ENCODE measurements around the gene GP1BB. TPM values are rescaled to one million over a fixed set of nuclear protein-coding genes. Genes with fewer than 3 reads are reported as not detected.

GP1BB gene
- total and polyA plus RNA-seq, 2 donors (not counting 3 experiments of a cell fraction or from before 2014, with no cell fraction given), result 1.7 to 6.2 TPM

GRCh38 chr22:19689408-19689807 is 33.9 kb upstream of the GP1BB start:
- H3K4me1 ChIP-seq (ENCODE audit: control insufficient read depth, extremely low read depth, insufficient read depth, low read length), result peaks cover 6% of the 10 kb centered on the region
- H3K9ac ChIP-seq (replicated peaks; ENCODE audit: extremely low read depth, insufficient read depth, low read length), result no peak overlapping the region
- intact Hi-C loops (cut with micrococcal nuclease) (no loop called here), dilution Hi-C loops (cut with MboI; ENCODE audit: extremely low pct_ligation_motif_present, low sequenced_read_pairs) (no loop called here)
- H3K4me3 ChIP-seq (replicated peaks in 1 of 3; ENCODE audit: insufficient read depth in 1 of 3, low read depth in 1 of 3, low read length in 3 of 3), result no peak overlapping the region
- ChIA-PET CTCF (interaction anchor here (1.3 to 2.1 kb wide), 3 partner anchors 10 to 16 kb away, joined by 4 to 11 read pairs (median 5); no protein-coding TSS in a partner anchor), POLR2A (no interaction called here)
- H3K9me1 ChIP-seq (replicated peaks; ENCODE audit: control insufficient read depth, extremely low read depth, insufficient read depth, low read length), result no peaks in the 10 kb centered on the region
- H2AFZ ChIP-seq (ENCODE audit: low read depth, low read length), result no peak overlapping the region
- TF ChIP-seq JUN (IDR thresholded peaks at IDR 0.05; ENCODE audit: borderline replicate concordance, insufficient read depth, insufficient read length, low read depth) (no peak), GATA2 (IDR thresholded peaks at IDR 0.05; ENCODE audit: insufficient read depth, insufficient read length, low read depth, low read length) (no peak), CTCF (IDR thresholded peaks at IDR 0.05; ENCODE audit: extremely low read depth in 1 of 2, insufficient read depth in 1 of 2, low read depth in 1 of 2, low read length in 2 of 2) (no peak), EZH2 (IDR thresholded peaks at IDR 0.05; ENCODE audit: borderline replicate concordance, low read depth, low read length, severe bottlenecking) (no peak)
- TF ChIP-seq, protein P1, sequence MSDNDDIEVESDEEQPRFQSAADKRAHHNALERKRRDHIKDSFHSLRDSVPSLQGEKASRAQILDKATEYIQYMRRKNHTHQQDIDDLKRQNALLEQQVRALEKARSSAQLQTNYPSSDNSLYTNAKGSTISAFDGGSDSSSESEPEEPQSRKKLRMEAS (IDR thresholded peaks at IDR 0.05; ENCODE audit: insufficient read depth, insufficient read length), result no peak
- no peak overlapping the region for H3K4me2 ChIP-seq (ENCODE audit: insufficient read depth, low read length)
- H3K27me3 ChIP-seq (ENCODE audit: control insufficient read depth in 2 of 2, insufficient read depth in 2 of 2, low read length in 2 of 2), result peaks cover 0 to 5% of the 10 kb centered on the region in 2 experiments
- no peaks in the 10 kb centered on the region for H4K20me1 ChIP-seq (replicated peaks; ENCODE audit: control insufficient read depth, extremely low read depth, insufficient read depth, low read length)
- FAIRE-seq (no peak), DNase-seq (ENCODE audit: low read depth, low spot score) (no peak)
- H3K36me3 ChIP-seq (ENCODE audit: control insufficient read depth in 2 of 2, extremely low read depth in 1 of 2, insufficient read depth in 2 of 2, low read length in 2 of 2), result no peaks in the 10 kb centered on the region
- BruUV-seq (replicated peaks), result no TSS peak
- no peaks in the 10 kb centered on the region for H3K79me2 ChIP-seq (ENCODE audit: control insufficient read depth, insufficient read depth, low read length)
- no peak overlapping the region for H3K27ac ChIP-seq (ENCODE audit: insufficient read depth, low read depth, low read length)
- H3K9me3 ChIP-seq (replicated peaks; ENCODE audit: control insufficient read depth, insufficient read depth, low read length), result no peaks in the 10 kb centered on the region

Measured in endothelial cell of umbilical vein (primary cell).